ENCODE results near the gene LMAN1L.

Gene LMAN1L

GRCh38 chr15:74816624-74817369 is 4.2 kb downstream of the LMAN1L start:
- Mint-ChIP-seq H3K4me3 (no peak overlapping the region), H3K27ac (no peak overlapping the region), H3K9me3 (no peaks in the 10 kb centered on the region), H3K4me1 (peaks cover 5% of the 10 kb centered on the region), H3K27me3 (no peaks in the 10 kb centered on the region), H3K36me3 (no peaks in the 10 kb centered on the region)

- Mint-ChIP-seq H3K4me3 (no peak overlapping the region), H3K27ac (no peak overlapping the region), H3K36me3 (no peaks in the 10 kb centered on the region), H3K4me1 (peaks cover 5% of the 10 kb centered on the region), H3K27me3 (no peaks in the 10 kb centered on the region), H3K9me3 (no peaks in the 10 kb centered on the region)
Measured at GRCh38 chr15:74817370-74817737, 4.7 kb downstream of the LMAN1L start.

GRCh38 chr15:74820056-74820455 is 7.4 kb downstream of the LMAN1L start:
- no peaks in the 10 kb centered on the region for H3K27me3 Mint-ChIP-seq
- no peaks in the 10 kb centered on the region for H3K36me3 Mint-ChIP-seq
- H3K27ac Mint-ChIP-seq: no peak overlapping the region
- H3K4me3 Mint-ChIP-seq: no peak overlapping the region
- peaks cover 5% of the 10 kb centered on the region for H3K4me1 Mint-ChIP-seq
- H3K9me3 Mint-ChIP-seq: no peaks in the 10 kb centered on the region

GRCh38 chr15:74821091-74821789 is 8.6 kb downstream of the LMAN1L start:
- Mint-ChIP-seq H3K27me3 (peaks cover 2% of the 10 kb centered on the region), H3K27ac (no peak overlapping the region), H3K9me3 (no peaks in the 10 kb centered on the region), H3K4me3 (no peak overlapping the region), H3K36me3 (no peaks in the 10 kb centered on the region), H3K4me1 (peaks cover 5% of the 10 kb centered on the region)

GRCh38 chr15:74821790-74822158 is 9.1 kb downstream of the LMAN1L start:
- H3K4me1 Mint-ChIP-seq: peaks cover 5% of the 10 kb centered on the region
- no peak overlapping the region for H3K27ac Mint-ChIP-seq
- no peaks in the 10 kb centered on the region for H3K36me3 Mint-ChIP-seq
- H3K27me3 Mint-ChIP-seq: peaks cover 2% of the 10 kb centered on the region
- H3K4me3 Mint-ChIP-seq: no peak overlapping the region
- no peaks in the 10 kb centered on the region for H3K9me3 Mint-ChIP-seq

- H3K27ac Mint-ChIP-seq: no peak overlapping the region
- no peaks in the 10 kb centered on the region for H3K9me3 Mint-ChIP-seq
- H3K36me3 Mint-ChIP-seq: no peaks in the 10 kb centered on the region
- H3K27me3 Mint-ChIP-seq: peaks cover 2% of the 10 kb centered on the region
- peaks cover 9% of the 10 kb centered on the region for H3K4me1 Mint-ChIP-seq
- no peak overlapping the region for H3K4me3 Mint-ChIP-seq
Measured at GRCh38 chr15:74822233-74822632, 9.6 kb downstream of the LMAN1L start.

GRCh38 chr15:74823324-74823723 is 10.7 kb downstream of the LMAN1L start:
- peaks cover 7% of the 10 kb centered on the region for H3K27me3 Mint-ChIP-seq
- peaks cover 9% of the 10 kb centered on the region for H3K4me1 Mint-ChIP-seq
- no peak overlapping the region for H3K4me3 Mint-ChIP-seq
- no peaks in the 10 kb centered on the region for H3K9me3 Mint-ChIP-seq
- no peaks in the 10 kb centered on the region for H3K36me3 Mint-ChIP-seq
- H3K27ac Mint-ChIP-seq: no peak overlapping the region

- no peaks in the 10 kb centered on the region for H3K9me3 Mint-ChIP-seq
- H3K27ac Mint-ChIP-seq: no peak overlapping the region
- H3K4me1 Mint-ChIP-seq: peaks cover 4% of the 10 kb centered on the region
- H3K27me3 Mint-ChIP-seq: peaks cover 10% of the 10 kb centered on the region
- no peaks in the 10 kb centered on the region for H3K36me3 Mint-ChIP-seq
- no peak overlapping the region for H3K4me3 Mint-ChIP-seq
Measured at GRCh38 chr15:74824976-74825375, 12.3 kb downstream of the LMAN1L start.

GRCh38 chr15:74825866-74826265 is 13.2 kb downstream of the LMAN1L start:
- H3K27ac Mint-ChIP-seq: no peak overlapping the region
- no peak overlapping the region for H3K4me3 Mint-ChIP-seq
- no peaks in the 10 kb centered on the region for H3K9me3 Mint-ChIP-seq
- peaks cover 10% of the 10 kb centered on the region for H3K27me3 Mint-ChIP-seq
- no peaks in the 10 kb centered on the region for H3K36me3 Mint-ChIP-seq
- peaks cover 4% of the 10 kb centered on the region for H3K4me1 Mint-ChIP-seq

- Mint-ChIP-seq H3K36me3 (no peaks in the 10 kb centered on the region), H3K9me3 (no peaks in the 10 kb centered on the region), H3K4me3 (no peak within 1 kb of the TSS), H3K27me3 (peaks cover 10% of the 10 kb centered on the region), H3K4me1 (peaks cover 4% of the 10 kb centered on the region), H3K27ac (no peak within 1 kb of the TSS)
Measured at GRCh38 chr15:74826364-74826819, 13.8 kb downstream of the LMAN1L start, which contains the start of gene CPLX3. Gene CPLX3, plus strand, starts transcription at chr15:74826627. Its CDS starts 77 bp downstream, at chr15:74826704.

GRCh38 chr15:74826921-74827320 is 14.3 kb downstream of the LMAN1L start:
- H3K4me3 Mint-ChIP-seq: no peak overlapping the region
- no peak overlapping the region for H3K27ac Mint-ChIP-seq
- H3K36me3 Mint-ChIP-seq: no peaks in the 10 kb centered on the region
- no peaks in the 10 kb centered on the region for H3K9me3 Mint-ChIP-seq
- peaks cover 10% of the 10 kb centered on the region for H3K27me3 Mint-ChIP-seq
- peaks cover 4% of the 10 kb centered on the region for H3K4me1 Mint-ChIP-seq

GRCh38 chr15:74827614-74828013 is 15.0 kb downstream of the LMAN1L start:
- Mint-ChIP-seq H3K36me3 (no peaks in the 10 kb centered on the region), H3K27me3 (peaks cover 10% of the 10 kb centered on the region), H3K9me3 (no peaks in the 10 kb centered on the region), H3K4me1 (peaks cover 4% of the 10 kb centered on the region), H3K4me3 (no peak overlapping the region), H3K27ac (no peak overlapping the region)

- Mint-ChIP-seq H3K9me3 (no peaks in the 10 kb centered on the region), H3K27ac (no peak overlapping the region), H3K4me1 (peaks cover 4% of the 10 kb centered on the region), H3K27me3 (peaks cover 10% of the 10 kb centered on the region), H3K36me3 (no peaks in the 10 kb centered on the region), H3K4me3 (no peak overlapping the region)
Measured at GRCh38 chr15:74828835-74829234, 16.2 kb downstream of the LMAN1L start.

GRCh38 chr15:74829486-74829885 is 16.9 kb downstream of the LMAN1L start:
- peaks cover 10% of the 10 kb centered on the region for H3K27me3 Mint-ChIP-seq
- H3K4me3 Mint-ChIP-seq: no peak overlapping the region
- H3K36me3 Mint-ChIP-seq: no peaks in the 10 kb centered on the region
- no peak overlapping the region for H3K27ac Mint-ChIP-seq
- H3K9me3 Mint-ChIP-seq: no peaks in the 10 kb centered on the region
- H3K4me1 Mint-ChIP-seq: peaks cover 4% of the 10 kb centered on the region

GRCh38 chr15:74829991-74830390 is 17.4 kb downstream of the LMAN1L start:
- H3K4me3 Mint-ChIP-seq: no peak overlapping the region
- no peaks in the 10 kb centered on the region for H3K36me3 Mint-ChIP-seq
- peaks cover 6% of the 10 kb centered on the region for H3K4me1 Mint-ChIP-seq
- H3K27me3 Mint-ChIP-seq: peaks cover 10% of the 10 kb centered on the region
- H3K9me3 Mint-ChIP-seq: no peaks in the 10 kb centered on the region
- no peak overlapping the region for H3K27ac Mint-ChIP-seq

- H3K4me3 Mint-ChIP-seq: no peak overlapping the region
- no peak overlapping the region for H3K27ac Mint-ChIP-seq
- H3K9me3 Mint-ChIP-seq: no peaks in the 10 kb centered on the region
- H3K36me3 Mint-ChIP-seq: no peaks in the 10 kb centered on the region
- H3K27me3 Mint-ChIP-seq: peaks cover 10% of the 10 kb centered on the region
- H3K4me1 Mint-ChIP-seq: peaks cover 12% of the 10 kb centered on the region
Measured at GRCh38 chr15:74830868-74831267, 18.2 kb downstream of the LMAN1L start.
